Measurements from ENCODE around the gene AJAP1.

The AJAP1 gene

DNA sequence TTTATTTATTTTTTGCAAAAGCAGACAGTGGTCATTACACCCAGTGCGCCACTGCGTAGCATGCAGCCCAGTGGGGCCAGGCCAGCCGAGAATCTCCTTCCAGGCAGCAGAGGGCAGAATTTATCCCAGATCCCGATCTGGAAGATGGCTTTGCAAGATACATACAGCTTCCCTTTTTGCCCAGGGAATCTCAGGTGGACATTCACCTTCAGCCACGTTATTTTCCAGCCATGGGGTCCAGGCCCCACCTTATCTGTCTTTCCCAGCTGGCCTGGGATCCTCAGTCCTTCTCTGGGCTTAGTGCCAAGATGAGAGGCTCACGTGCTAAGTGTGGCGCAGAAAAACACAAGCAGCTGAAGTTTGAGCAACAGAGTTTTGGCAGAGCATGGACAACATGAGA is 123.6 kb downstream of the AJAP1 start:
- in situ Hi-C loops (cut with MboI; ENCODE audit: low sequenced_read_pairs, unreplicated experiment), result no loop called here
- DNase-seq (ENCODE audit: low spot score), result no peak
- TF ChIP-seq, protein P1, sequence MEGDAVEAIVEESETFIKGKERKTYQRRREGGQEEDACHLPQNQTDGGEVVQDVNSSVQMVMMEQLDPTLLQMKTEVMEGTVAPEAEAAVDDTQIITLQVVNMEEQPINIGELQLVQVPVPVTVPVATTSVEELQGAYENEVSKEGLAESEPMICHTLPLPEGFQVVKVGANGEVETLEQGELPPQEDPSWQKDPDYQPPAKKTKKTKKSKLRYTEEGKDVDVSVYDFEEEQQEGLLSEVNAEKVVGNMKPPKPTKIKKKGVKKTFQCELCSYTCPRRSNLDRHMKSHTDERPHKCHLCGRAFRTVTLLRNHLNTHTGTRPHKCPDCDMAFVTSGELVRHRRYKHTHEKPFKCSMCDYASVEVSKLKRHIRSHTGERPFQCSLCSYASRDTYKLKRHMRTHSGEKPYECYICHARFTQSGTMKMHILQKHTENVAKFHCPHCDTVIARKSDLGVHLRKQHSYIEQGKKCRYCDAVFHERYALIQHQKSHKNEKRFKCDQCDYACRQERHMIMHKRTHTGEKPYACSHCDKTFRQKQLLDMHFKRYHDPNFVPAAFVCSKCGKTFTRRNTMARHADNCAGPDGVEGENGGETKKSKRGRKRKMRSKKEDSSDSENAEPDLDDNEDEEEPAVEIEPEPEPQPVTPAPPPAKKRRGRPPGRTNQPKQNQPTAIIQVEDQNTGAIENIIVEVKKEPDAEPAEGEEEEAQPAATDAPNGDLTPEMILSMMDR (IDR thresholded peaks at IDR 0.05; ENCODE audit: borderline replicate concordance, control extremely low read depth, extremely low read depth, insufficient read depth, missing control alignments), result no peak

DNA sequence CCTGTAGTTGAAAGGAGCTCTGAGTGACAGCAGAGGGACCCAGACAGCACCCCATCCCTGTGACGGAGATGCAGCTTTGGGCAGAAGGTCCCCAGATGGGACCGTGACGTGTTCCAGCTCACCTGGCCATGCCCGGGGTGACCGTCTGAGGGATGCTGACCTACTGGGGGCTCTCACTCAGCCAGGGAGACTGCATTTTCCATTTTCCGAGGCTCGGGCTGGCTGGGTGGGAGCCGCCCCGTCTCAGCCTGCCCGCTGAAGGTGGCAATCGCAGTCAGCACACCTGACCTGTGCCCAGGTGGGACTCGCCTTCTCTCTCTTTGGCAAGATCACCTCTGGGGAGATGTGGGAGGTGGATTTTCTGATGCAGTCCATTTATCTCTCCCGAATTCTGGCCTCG is 127.2 kb downstream of the AJAP1 start:
- in situ Hi-C loops (cut with MboI; ENCODE audit: low sequenced_read_pairs, unreplicated experiment), result no loop called here
- TF ChIP-seq, protein P1 (IDR thresholded peaks at IDR 0.05; ENCODE audit: borderline replicate concordance, control extremely low read depth, extremely low read depth, insufficient read depth, missing control alignments), result no peak
- no peak for DNase-seq (ENCODE audit: low spot score)

DNA sequence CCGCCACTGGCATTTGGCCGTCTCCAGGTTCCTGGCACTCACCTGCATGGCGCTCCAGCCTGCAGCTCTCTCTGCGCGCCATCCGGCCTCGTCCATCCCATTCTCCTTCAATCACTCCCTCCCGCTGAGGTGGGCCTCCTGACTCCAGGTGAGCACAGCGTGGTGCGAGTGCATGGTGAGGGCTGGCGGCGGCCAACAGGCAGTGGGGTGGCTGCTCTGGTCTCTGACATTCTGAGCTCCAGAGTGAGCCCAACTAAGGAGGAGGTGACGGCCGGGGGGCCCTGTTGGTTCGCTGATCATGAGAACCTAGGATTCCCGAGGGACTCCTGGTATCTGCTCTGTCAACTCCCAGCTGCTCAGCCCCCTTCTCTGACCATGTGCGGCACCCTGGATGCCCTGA is 130.4 kb downstream of the AJAP1 start:
- TF ChIP-seq, protein P1 (IDR thresholded peaks at IDR 0.05; ENCODE audit: borderline replicate concordance, control extremely low read depth, extremely low read depth, insufficient read depth, missing control alignments), result no peak
- in situ Hi-C loops (cut with MboI; ENCODE audit: low sequenced_read_pairs, unreplicated experiment), result no loop called here
- DNase-seq (ENCODE audit: low spot score), result no peak

DNA sequence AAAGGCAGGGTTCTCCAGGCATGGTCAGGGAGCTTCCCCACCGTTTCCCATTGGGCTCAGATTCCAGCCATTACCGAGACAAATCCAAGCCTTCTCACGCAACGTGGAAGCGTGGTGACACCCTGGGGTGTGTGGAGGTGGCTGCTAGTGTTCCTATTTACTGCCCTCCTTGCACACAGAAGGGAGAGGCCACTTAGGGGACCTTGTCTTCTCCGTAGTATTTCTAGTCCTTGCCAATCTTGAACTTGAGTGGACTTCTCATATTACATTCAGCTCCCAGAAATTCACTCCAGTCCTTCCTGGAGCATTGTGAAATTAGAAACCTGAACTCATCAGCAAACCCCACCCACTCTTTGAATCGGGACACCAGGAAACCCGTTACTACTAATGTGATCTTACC is 131.6 kb downstream of the AJAP1 start:
- DNase-seq (ENCODE audit: low spot score), result no peak
- in situ Hi-C loops (cut with MboI; ENCODE audit: low sequenced_read_pairs, unreplicated experiment), result no loop called here
- TF ChIP-seq, protein P1 (IDR thresholded peaks at IDR 0.05; ENCODE audit: borderline replicate concordance, control extremely low read depth, extremely low read depth, insufficient read depth, missing control alignments), result no peak

DNA sequence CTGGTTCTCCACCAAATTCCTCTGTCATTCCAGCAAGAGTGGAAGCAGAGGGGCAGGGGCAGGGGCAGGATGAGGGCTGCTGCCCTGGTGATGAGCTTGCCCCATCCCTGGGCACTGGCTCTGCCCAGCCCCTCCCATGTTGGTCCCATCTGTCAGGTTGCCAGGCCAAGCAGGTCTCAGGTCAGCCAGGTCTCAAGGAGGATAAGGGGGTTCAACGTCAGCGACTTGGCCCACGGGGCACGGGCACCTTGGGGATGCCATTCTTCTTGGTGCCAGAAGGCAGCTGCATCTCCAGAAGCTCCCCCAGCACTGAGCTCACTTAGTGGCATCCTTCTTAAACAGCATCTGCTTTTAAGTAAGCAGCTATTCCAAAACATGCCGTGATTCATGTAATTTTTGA is 133.1 kb downstream of the AJAP1 start:
- in situ Hi-C loops (cut with MboI; ENCODE audit: low sequenced_read_pairs, unreplicated experiment), result no loop called here
- DNase-seq (ENCODE audit: low spot score), result no peak
- TF ChIP-seq, protein P1 (IDR thresholded peaks at IDR 0.05; ENCODE audit: borderline replicate concordance, control extremely low read depth, extremely low read depth, insufficient read depth, missing control alignments), result no peak

DNA sequence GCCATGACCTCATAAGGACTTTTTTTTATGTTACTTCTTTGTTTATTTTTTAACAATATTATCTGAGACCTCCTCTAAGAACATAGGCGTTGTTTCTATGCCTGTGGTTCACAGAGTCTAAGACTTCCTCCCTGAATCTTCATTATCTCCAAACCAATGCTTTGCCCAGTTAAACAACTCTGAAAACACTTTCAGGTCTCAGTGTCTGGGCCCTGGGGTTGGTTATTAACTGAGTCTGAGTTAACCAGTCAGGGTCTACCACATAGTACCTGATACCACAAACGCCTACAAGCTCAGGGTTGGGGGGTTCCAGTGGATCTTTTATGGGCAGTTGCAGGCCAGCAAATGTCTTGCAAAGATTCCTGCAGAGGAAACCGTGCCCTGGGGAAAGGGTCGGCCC is 138.2 kb downstream of the AJAP1 start:
- TF ChIP-seq, protein P1 (IDR thresholded peaks at IDR 0.05; ENCODE audit: borderline replicate concordance, control extremely low read depth, extremely low read depth, insufficient read depth, missing control alignments), result no peak
- DNase-seq (ENCODE audit: low spot score), result peak; percentile 2
- in situ Hi-C loops (cut with MboI; ENCODE audit: low sequenced_read_pairs, unreplicated experiment), result no loop called here

Measured in GM13976 (cell line).